Adrenal gland (tissue), 12 donors: Measurements from ENCODE around the gene SLC39A9. TPM values are rescaled to one million over a fixed set of nuclear protein-coding genes. Genes with fewer than 3 reads are reported as not detected.

Experiments used
- DNase-seq, 7 donors: peaks; one replicate each; pipeline ENCODE4 v3.0.0-alpha.2; 2019 to 2020
- H3K27ac ChIP-seq, 5 donors: fragments of 200-600 bp; sonication (generic) in 4 of 5; 1 replicate in 3 of 5; 2 replicates in 2 of 5; pipeline versions ENCODE4 v1.5.1 to v1.8.0; 2016 to 2020; ENCODE audit warnings: mild to moderate bottlenecking in 1 of 5
- H3K27me3 ChIP-seq: fragments of 200-600 bp; 2 replicates; pipeline ENCODE4 v1.8.0; 2021
- H3K36me3 ChIP-seq, 2 donors: fragments of 200-600 bp; replicated peaks in 1 of 2; 1 replicate in 1 of 2; 2 replicates in 1 of 2; pipeline versions ENCODE4 v1.5.1 to v1.8.0; 2018 to 2022
- H3K4me1 ChIP-seq, 2 donors: fragments of 200-600 bp; replicated peaks in 1 of 2; 1 replicate in 1 of 2; 2 replicates in 1 of 2; pipeline versions ENCODE4 v1.5.1 to v1.8.0; 2018 to 2021
- H3K4me3 ChIP-seq, 4 donors: fragments of 200-600 bp; sonication (generic) in 3 of 4; one replicate each; pipeline ENCODE4 v1.5.1; 2016 to 2018
- H3K9me3 ChIP-seq, 3 donors: fragments of 200-600 bp; sonication (generic) in 1 of 3; replicated peaks in 1 of 3; 1 replicate in 2 of 3; 2 replicates in 1 of 3; pipeline versions ENCODE4 v1.5.1 to v1.8.0; 2016 to 2021
- CTCF ChIP-seq, 6 experiments: fragments of 450-650 bp in 4 of 6; fragments of 200-600 bp in 2 of 6; sonication (generic) in 1 of 6; IDR thresholded peaks; 1 replicate in 5 of 6; 2 replicates in 1 of 6; pipeline versions ENCODE4 v1.5.1 to v1.8.0; 2016 to 2021; ENCODE audit warnings: antibody characterized with exemption in 6 of 6, mild to moderate bottlenecking in 2 of 6, moderate library complexity in 1 of 6
- POLR2A ChIP-seq, 2 donors: fragments of 450-650 bp; IDR thresholded peaks; one replicate each; pipeline ENCODE4 v1.6.1; 2017; ENCODE audit warnings: antibody characterized with exemption in 2 of 2, mild to moderate bottlenecking in 2 of 2, moderate library complexity in 1 of 2
- WGBS, 4 donors: extraction: QIAGEN DNeasy Blood & Tissue Kit in 2 of 4; methylation state at CpG; one replicate each; pipeline versions ENCODE4 v1.1.5 to v1.1.7; 2013 to 2017; 5-methylcytosine and 5-hydroxymethylcytosine counted together
- intact Hi-C, 2 donors: fragments of 100-400 bp; cut with DNase I; formaldehyde crosslinking; loops; one replicate each; pipeline versions ENCODE4 v1.14.1 to v1.15.0; 2022 to 2023
- polyA plus RNA-seq, 3 donors: library from polyadenylated mRNA; stranded (reverse); fragments of 200-250 nt in 2 of 3; fragments of 350-450 nt in 1 of 3; fragmentation: Illumina TruSeq in 1 of 3; extraction: RNeasy Lipid Tissue Mini Kit (QIAGEN cat#74804) in 1 of 3; gene quantifications; one replicate each; pipeline ENCODE4 v1.2.3, GENCODE V29; 2013 to 2014
- total RNA-seq, 9 donors: library from RNA; depleted of rRNA in 4 of 9; stranded (reverse); fragments of >200 nt in 4 of 9; fragments of 120-200 nt in 1 of 9; fragmentation: NEBNext Ultra II Directional in 1 of 9; extraction: Animal tissue kit (Norgen Biotek cat#: 25700) in 1 of 9; gene quantifications; one replicate each; pipeline versions ENCODE4 v1.1.0 to v1.2.4, GENCODE V29; 2013 to 2023
- donor health status: healthy with polysubstance abuse.
- donor health status: Bipolar disorder and iron deficiency.
- donor health status: DM: yes; HTN: yes; CAD: no.
- donor health status: DM: no; HTN: no; CAD: no.
- donor health status: DM: no; HTN: no; CAD: no.
- donor health status: DM: yes; HTN: yes; CAD: no.

Gene SLC39A9
- total and polyA plus RNA-seq, 12 donors = 17.7 to 130 (median 72.5) TPM

- Histone ChIP-seq H3K27ac (no peak overlapping the region), H3K27me3 (no peaks in the 10 kb centered on the region), H3K9me3 (no peaks in the 10 kb centered on the region), H3K36me3 (no peaks in the 10 kb centered on the region), H3K4me1 (peaks cover 22 to 50% of the 10 kb centered on the region in 2 donors), H3K4me3 (no peak overlapping the region)
- WGBS, 4 donors = 85 to 91% (median 89%) methylated on average over 3 of the region's 3 CpGs
- intact Hi-C loops = no loop called here
- TF ChIP-seq CTCF (IDR thresholded peaks at IDR 0.05) (no peak), POLR2A (IDR thresholded peaks at IDR 0.05) (no peak)
- no peak for DNase-seq
Observed at GRCh38 chr14:69404478-69404877, 6.0 kb downstream of the SLC39A9 start.

GRCh38 chr14:69404883-69405282, 6.4 kb downstream of the SLC39A9 start:
- H3K4me1 ChIP-seq = peaks cover 18 to 46% of the 10 kb centered on the region in 2 donors
- no peak overlapping the region for H3K27ac ChIP-seq
- TF ChIP-seq CTCF (IDR thresholded peaks at IDR 0.05) (no peak), POLR2A (IDR thresholded peaks at IDR 0.05) (no peak)
- intact Hi-C loops = no loop called here
- no peaks in the 10 kb centered on the region for H3K27me3 ChIP-seq
- H3K36me3 ChIP-seq = no peaks in the 10 kb centered on the region
- H3K9me3 ChIP-seq = no peaks in the 10 kb centered on the region
- no peak overlapping the region for H3K4me3 ChIP-seq
- DNase-seq = no peak
- WGBS, 4 donors = 95 to 98% (median 95%) methylated on average over 5 of the region's 5 CpGs

- Histone ChIP-seq H3K4me3 (no peak overlapping the region), H3K4me1 (peaks cover 9 to 45% of the 10 kb centered on the region in 2 donors), H3K27me3 (no peaks in the 10 kb centered on the region), H3K36me3 (no peaks in the 10 kb centered on the region), H3K27ac (no peak overlapping the region), H3K9me3 (no peaks in the 10 kb centered on the region)
- TF ChIP-seq CTCF (IDR thresholded peaks at IDR 0.05) (no peak), POLR2A (IDR thresholded peaks at IDR 0.05) (no peak)
- DNase-seq = no peak
- intact Hi-C loops = no loop called here
Observed at GRCh38 chr14:69405762-69406161, 7.3 kb downstream of the SLC39A9 start.

GRCh38 chr14:69408331-69408960, 10.0 kb downstream of the SLC39A9 start:
- WGBS, 4 donors = 59 to 73% (median 63%) methylated on average over 2 of the region's 2 CpGs
- DNase-seq = no peak
- TF ChIP-seq CTCF (IDR thresholded peaks at IDR 0.05) (no peak), POLR2A (IDR thresholded peaks at IDR 0.05) (no peak)
- no peaks in the 10 kb centered on the region for H3K36me3 ChIP-seq
- H3K27ac ChIP-seq = no peak overlapping the region
- no peak overlapping the region for H3K4me3 ChIP-seq
- intact Hi-C loops = no loop called here
- peaks cover 5 to 27% of the 10 kb centered on the region in 2 donors for H3K4me1 ChIP-seq
- no peaks in the 10 kb centered on the region for H3K27me3 ChIP-seq
- no peaks in the 10 kb centered on the region for H3K9me3 ChIP-seq
